K562 (cell line): ENCODE results near the gene NYAP1. TPM values are rescaled to one million over a fixed set of nuclear protein-coding genes. Genes with fewer than 3 reads are reported as not detected.

Experiments
- ARID3A ChIP-seq: IDR thresholded peaks from 2 replicates; pipeline ENCODE4 v1.6.1; 2012; ENCODE audit warnings: low read depth, low read length, improper control_type of control experiment, borderline replicate concordance
- CBFB ChIP-seq: sonication (generic); formaldehyde crosslinking; IDR thresholded peaks from 2 replicates; pipeline ENCODE4 v1.4.0; 2020; ENCODE audit warnings: mild to moderate bottlenecking, missing genetic modification reagents
- E2F6 ChIP-seq, 2 experiments: IDR thresholded peaks; 2 replicates each; pipeline ENCODE4 v1.6.1; 2011; ENCODE audit warnings: borderline replicate concordance in 1 of 2, control low read depth in 1 of 2, low read depth in 1 of 2, low read length in 1 of 2, mild to moderate bottlenecking in 1 of 2, mixed read lengths in 1 of 2, moderate library complexity in 1 of 2; ENCODE audit not compliant: insufficient read depth in 1 of 2, insufficient read length in 1 of 2, poor library complexity in 1 of 2, severe bottlenecking in 1 of 2; ENCODE audit errors: extremely low read depth in 1 of 2
- HDAC1 ChIP-seq, 2 experiments: fragments of 450-650 bp; IDR thresholded peaks; 2 replicates each; pipeline ENCODE4 v1.6.1; 2016 to 2017; ENCODE audit warnings: inconsistent platforms in 1 of 2, mild to moderate bottlenecking in 1 of 2, moderate library complexity in 1 of 2
- HDAC6 ChIP-seq: IDR thresholded peaks from 2 replicates; pipeline ENCODE4 v1.6.1; 2012; ENCODE audit warnings: low read depth, mild to moderate bottlenecking, control low read depth, inconsistent platforms, low read length, moderate library complexity
- HLTF ChIP-seq: fragments of 450-650 bp; IDR thresholded peaks from 2 replicates; pipeline ENCODE4 v1.6.1; 2016
- RHOXF2B ChIP-seq: fragments of 250-450 bp; sonication (Bioruptor Pico); conservative IDR thresholded peaks from 2 replicates; pipeline ENCODE4 v1.5.1; 2021
- TRIM25 ChIP-seq: fragments of 450-650 bp; IDR thresholded peaks from 2 replicates; pipeline ENCODE4 v1.7.0; 2016; ENCODE audit warnings: borderline replicate concordance
- USF2 ChIP-seq: sonication (generic); formaldehyde crosslinking; IDR thresholded peaks from 2 replicates; pipeline ENCODE4 v1.5.0; 2020; ENCODE audit warnings: missing genetic modification reagents
- ZBTB1 ChIP-seq: sonication (generic); formaldehyde crosslinking; IDR thresholded peaks from 2 replicates; pipeline ENCODE4 v1.8.1; 2023; ENCODE audit warnings: missing genetic modification reagents, low read depth, mild to moderate bottlenecking, borderline replicate concordance
- ZNF133 ChIP-seq: fragments of 250-450 bp; sonication (Bioruptor Pico); IDR thresholded peaks from 2 replicates; pipeline ENCODE4 v1.4.0; 2020; ENCODE audit warnings: mild to moderate bottlenecking
- ZNF318 ChIP-seq, 2 experiments: fragments of 450-650 bp; IDR thresholded peaks; 2 replicates each; pipeline ENCODE4 v1.6.1; 2016; ENCODE audit warnings: mild to moderate bottlenecking in 2 of 2, borderline replicate concordance in 1 of 2, low read depth in 1 of 2, moderate library complexity in 1 of 2
- polyA plus RNA-seq, 8 experiments: library from polyadenylated mRNA; depleted of rRNA in 4 of 8; stranded (reverse) in 5 of 8; unstranded in 3 of 8; fragments of >200 nt; fragmentation: Nextera tagmentation in 2 of 8; fragmentation: Illumina TruSeq in 1 of 8; extraction: Ambion mirVana in 2 of 8; extraction: Trizol in 1 of 8; gene quantifications; 2 replicates each; pipeline versions ENCODE4 v1.2.1 to v1.2.3, GENCODE V29; 2011 to 2014; ENCODE audit warnings: inconsistent platforms in 1 of 8, missing spikeins in 1 of 8
- total RNA-seq, 7 experiments: library from RNA; depleted of rRNA in 6 of 7; stranded (reverse); fragments of >200 nt in 6 of 7; fragmentation: Illumina TruSeq in 2 of 7; extraction: Trizol in 2 of 7; gene quantifications; 2 replicates each; pipeline versions ENCODE4 v1.2.1 to v1.2.3, GENCODE V29; 2011 to 2021; ENCODE audit warnings: low replicate concordance in 1 of 7

Gene NYAP1
- total and polyA plus RNA-seq, 9 of the 15 experiments (the other 6 are each of a cell fraction or from before 2014, with no cell fraction given) = 0.11 to 0.88 (median 0.22) TPM; not detected in 2

GRCh38 chr7:100539436-100540006, 55.8 kb downstream of the NYAP1 start (continued):
- TF ChIP-seq ZNF318 (IDR thresholded peaks at IDR 0.05; ENCODE audit: borderline replicate concordance in 1 of 2, low read depth in 1 of 2) (no peak), RHOXF2B (CRISPR knock-in tag) (no peak), ZNF133 (no peak), HLTF (0 out of 2 replicates have a peak, but pooled peaks have one; percentile 2), CBFB (CRISPR knock-in tag) (no peak), TRIM25 (no peak), ARID3A (no peak), E2F6 (IDR thresholded peaks at IDR 0.05; ENCODE audit: borderline replicate concordance in 1 of 2, extremely low read depth in 1 of 2, insufficient read depth in 1 of 2, insufficient read length in 1 of 2, low read depth in 1 of 2, low read length in 1 of 2, poor library complexity in 1 of 2, severe bottlenecking in 1 of 2) (peak in 1 of 2 experiments; percentile 54), ZBTB1 (CRISPR knock-in tag) (peak; percentile 60; the same call in 1 of the 2 replicates), USF2 (CRISPR knock-in tag) (no peak), HDAC6 (no peak), HDAC1 (IDR thresholded peaks at IDR 0.05) (no peak)
